H1 (cell line): ENCODE data around the gene ASPN. TPM values are rescaled to one million over a fixed set of nuclear protein-coding genes. Genes with fewer than 3 reads are reported as not detected.

Experiments
- CTCF ChIA-PET: fragments of 300-600 bp; sonication (Branson Sonifier 250); formaldehyde crosslinking; loops from one replicate; lab custom pipeline; 2021; ENCODE audit not compliant: partially characterized antibody; lab: Charles Lee
- POLR2A ChIA-PET: fragments of 300-600 bp; sonication (Branson Sonifier 250); formaldehyde crosslinking; loops from one replicate; lab custom pipeline; 2021; ENCODE audit warnings: inconsistent platforms; ENCODE audit not compliant: partially characterized antibody; lab: Charles Lee
- DNase-seq, 2 experiments: peaks; one replicate each; pipeline versions ENCODE4 v3.0.0 to v3.0.0-alpha.2; 2010 to 2022; ENCODE audit warnings: low spot score in 2 of 2, low read depth in 1 of 2, mixed read lengths in 1 of 2
- FAIRE-seq: peaks from 2 replicates; lab custom pipeline; 2011; peaks lifted over from hg19 to GRCh38; lab: Jason Lieb, UNC
- H2AFZ ChIP-seq: 2 replicates; pipeline ENCODE4 v1.8.1; 2012; ENCODE audit warnings: low read length, inconsistent platforms
- H2AK5ac ChIP-seq: 2 replicates; pipeline ENCODE4 v1.6.1; 2013; ENCODE audit warnings: low read depth, low read length
- H2BK120ac ChIP-seq: replicated peaks from 2 replicates; pipeline ENCODE3; 2013; ENCODE audit warnings: low read depth, low read length, inconsistent platforms
- H2BK12ac ChIP-seq: 2 replicates; pipeline ENCODE4 v1.6.1; 2013; ENCODE audit warnings: low read depth, low read length
- H2BK15ac ChIP-seq: 2 replicates; pipeline ENCODE4 v1.6.1; 2013; ENCODE audit warnings: low read length
- H2BK20ac ChIP-seq: 2 replicates; pipeline ENCODE4 v1.6.1; 2013; ENCODE audit warnings: low read length
- H2BK5ac ChIP-seq: 2 replicates; pipeline ENCODE4 v1.6.1; 2013; ENCODE audit warnings: low read depth, low read length
- H3K14ac ChIP-seq: 2 replicates; pipeline ENCODE4 v1.6.1; 2013; ENCODE audit warnings: inconsistent platforms; ENCODE audit not compliant: insufficient read length
- H3K18ac ChIP-seq: 2 replicates; pipeline ENCODE4 v1.6.1; 2013; ENCODE audit warnings: low read length; ENCODE audit errors: extremely low read depth
- H3K23ac ChIP-seq: 2 replicates; pipeline ENCODE4 v1.6.1; 2013; ENCODE audit warnings: inconsistent platforms; ENCODE audit not compliant: insufficient read length
- H3K23me2 ChIP-seq: 2 replicates; pipeline ENCODE4 v1.6.1; 2013; ENCODE audit warnings: low read depth, low read length
- H3K27ac ChIP-seq: 2 replicates; pipeline ENCODE4 v1.6.1; 2011; ENCODE audit warnings: low read depth, low read length, inconsistent platforms
- H3K27me3 ChIP-seq, 4 experiments: replicated peaks in 1 of 4; 1 replicate in 1 of 4; 2 replicates in 3 of 4; pipeline versions ENCODE4 v1.6.1 to v1.8.1; 2011 to 2013; ENCODE audit warnings: low read length in 3 of 4, mild to moderate bottlenecking in 3 of 4, inconsistent platforms in 2 of 4, mixed read lengths in 2 of 4, moderate library complexity in 1 of 4; ENCODE audit not compliant: control insufficient read depth in 3 of 4, insufficient read depth in 3 of 4; ENCODE audit errors: extremely low read depth in 1 of 4
- H3K36me3 ChIP-seq, 4 experiments: 2 replicates each; pipeline versions ENCODE4 v1.6.1 to v1.8.1; 2011 to 2013; ENCODE audit warnings: mild to moderate bottlenecking in 4 of 4, low read length in 3 of 4, moderate library complexity in 2 of 4, control low read depth in 1 of 4, inconsistent platforms in 1 of 4; ENCODE audit not compliant: insufficient read depth in 4 of 4, control insufficient read depth in 2 of 4
- H3K4ac ChIP-seq: replicated peaks from 2 replicates; pipeline ENCODE3; 2013; ENCODE audit warnings: low read length, low read depth, mixed read lengths, inconsistent platforms; ENCODE audit not compliant: insufficient read length
- H3K4me1 ChIP-seq, 4 experiments: replicated peaks in 1 of 4; 1 replicate in 1 of 4; 2 replicates in 3 of 4; pipeline versions ENCODE4 v1.6.1 to v1.8.1; 2011 to 2013; ENCODE audit warnings: low read length in 3 of 4, inconsistent platforms in 2 of 4, mixed read lengths in 1 of 4; ENCODE audit not compliant: insufficient read depth in 4 of 4, control insufficient read depth in 3 of 4
- H3K4me2 ChIP-seq, 2 experiments: 2 replicates each; pipeline versions ENCODE4 v1.6.1 to v1.8.1; 2011 to 2013; ENCODE audit warnings: low read depth in 2 of 2, low read length in 2 of 2, control low read depth in 1 of 2, inconsistent platforms in 1 of 2, mild to moderate bottlenecking in 1 of 2; ENCODE audit not compliant: insufficient read depth in 1 of 2
- H3K4me3 ChIP-seq, 4 experiments: fragments of 200-600, 300-600 bp in 1 of 4; sonication (generic), shearing (Covaris generic), sonication (Bioruptor Twin) in 1 of 4; 2 replicates each; pipeline versions ENCODE4 v1.5.1 to v1.8.1; 2011 to 2016; ENCODE audit warnings: low read length in 4 of 4, low read depth in 3 of 4, control low read depth in 2 of 4, inconsistent platforms in 2 of 4, mild to moderate bottlenecking in 2 of 4, mixed read lengths in 1 of 4, moderate library complexity in 1 of 4; ENCODE audit not compliant: insufficient read depth in 2 of 4; ENCODE audit errors: extremely low read depth in 1 of 4
- H3K56ac ChIP-seq: replicated peaks from 2 replicates; pipeline ENCODE3; 2013; ENCODE audit warnings: low read depth, mild to moderate bottlenecking, mixed read lengths, low read length, inconsistent platforms; ENCODE audit not compliant: insufficient read length
- H3K79me1 ChIP-seq: 2 replicates; pipeline ENCODE4 v1.6.1; 2013; ENCODE audit warnings: low read depth, low read length, control low read depth
- H3K79me2 ChIP-seq, 2 experiments: 2 replicates each; pipeline versions ENCODE4 v1.6.1 to v1.8.1; 2012 to 2013; ENCODE audit warnings: low read length in 2 of 2, mild to moderate bottlenecking in 2 of 2, inconsistent platforms in 1 of 2; ENCODE audit not compliant: insufficient read depth in 2 of 2, control insufficient read depth in 1 of 2
- H3K9ac ChIP-seq, 4 experiments: replicated peaks in 1 of 4; 1 replicate in 1 of 4; 2 replicates in 3 of 4; pipeline versions ENCODE4 v1.6.1 to v1.8.1; 2011 to 2013; ENCODE audit warnings: low read depth in 3 of 4, low read length in 3 of 4, control low read depth in 2 of 4, mild to moderate bottlenecking in 2 of 4, moderate library complexity in 2 of 4, inconsistent platforms in 1 of 4; ENCODE audit errors: extremely low read depth in 1 of 4
- H3K9me3 ChIP-seq, 2 experiments: 2 replicates each; pipeline versions ENCODE4 v1.6.1 to v1.8.1; 2012 to 2013; ENCODE audit warnings: mild to moderate bottlenecking in 2 of 2, moderate library complexity in 2 of 2, control low read depth in 1 of 2, inconsistent platforms in 1 of 2, low read depth in 1 of 2, low read length in 1 of 2, mixed read lengths in 1 of 2; ENCODE audit not compliant: insufficient read depth in 2 of 2
- H4K20me1 ChIP-seq, 2 experiments: replicated peaks in 1 of 2; 2 replicates each; pipeline versions ENCODE3 to v1.8.1; 2011 to 2013; ENCODE audit warnings: inconsistent platforms in 2 of 2, low read length in 2 of 2, mild to moderate bottlenecking in 1 of 2; ENCODE audit not compliant: insufficient read depth in 2 of 2, control insufficient read depth in 1 of 2
- H4K5ac ChIP-seq: 2 replicates; pipeline ENCODE4 v1.6.1; 2013; ENCODE audit warnings: low read length, low read depth, mixed read lengths, inconsistent platforms; ENCODE audit not compliant: insufficient read length
- H4K8ac ChIP-seq: 2 replicates; pipeline ENCODE4 v1.8.0; 2013; ENCODE audit warnings: mild to moderate bottlenecking, moderate library complexity, low read length, inconsistent platforms; ENCODE audit not compliant: insufficient read depth; ENCODE audit errors: extremely low read depth
- H4K91ac ChIP-seq: replicated peaks from 2 replicates; pipeline ENCODE3; 2013; ENCODE audit warnings: low read length, mixed read lengths, inconsistent platforms; ENCODE audit not compliant: insufficient read length
- ASH2L ChIP-seq: fragments of 200-600, 300-600 bp; sonication (generic); IDR thresholded peaks from one replicate; pipeline ENCODE4 v1.7.1; 2017; ENCODE audit warnings: low read length
- CEBPB ChIP-seq: IDR thresholded peaks from 2 replicates; pipeline ENCODE4 v1.6.1; 2012; ENCODE audit warnings: low read depth, low read length
- EGR1 ChIP-seq: IDR thresholded peaks from 2 replicates; pipeline ENCODE4 v1.6.1; 2011; ENCODE audit warnings: low read depth, low read length, borderline replicate concordance
- JUN ChIP-seq: IDR thresholded peaks from 2 replicates; pipeline ENCODE4 v1.6.1; 2011; ENCODE audit warnings: low read depth, mild to moderate bottlenecking, improper control_type of control experiment, low read length
- MAFK ChIP-seq: IDR thresholded peaks from 2 replicates; pipeline ENCODE4 v1.6.1; 2012; ENCODE audit warnings: low read depth, mild to moderate bottlenecking, improper control_type of control experiment, low read length
- RBBP5 ChIP-seq: IDR thresholded peaks from 2 replicates; pipeline ENCODE4 v1.7.1; 2012; ENCODE audit warnings: low read depth, mild to moderate bottlenecking, inconsistent platforms, low read length, moderate library complexity, borderline replicate concordance
- TEAD4 ChIP-seq: IDR thresholded peaks from 2 replicates; pipeline ENCODE4 v1.6.1; 2012; ENCODE audit warnings: low read depth, low read length, inconsistent platforms, mixed read lengths
- WGBS, 2 experiments: shearing (Covaris generic) in 1 of 2; methylation state at CpG; one replicate each; pipeline versions ENCODE4 v1.1.6 to v1.1.7; 2013 to 2015; ENCODE audit warnings: low lambda C conversion rate in 2 of 2, mixed read lengths in 2 of 2, inconsistent platforms in 1 of 2, low coverage in 1 of 2, missing lambda C conversion rate in 1 of 2; ENCODE audit not compliant: insufficient replicate concordance in 2 of 2, insufficient coverage in 1 of 2, insufficient read length in 1 of 2; ENCODE audit errors: extremely low coverage in 1 of 2, missing lambda C conversion rate in 1 of 2; 5-methylcytosine and 5-hydroxymethylcytosine counted together
- polyA plus RNA-seq, 7 experiments: library from polyadenylated mRNA; depleted of rRNA in 3 of 7; stranded (reverse) in 5 of 7; unstranded in 2 of 7; fragments of >200 nt in 5 of 7; fragments of 200-250 nt in 2 of 7; gene quantifications; 1 replicate in 5 of 7; 2 replicates in 1 of 7; 4 replicates in 1 of 7; pipeline versions ENCODE4 v1.2.1 to v1.2.3, GENCODE V29; 2011 to 2013; ENCODE audit warnings: missing spikeins in 2 of 7, mixed read lengths in 2 of 7
- total RNA-seq: library from RNA; stranded (reverse); fragmentation: NEBNext Ultra II Directional; extraction: Animal tissue kit (Norgen Biotek cat#: 25700); gene quantifications from 2 replicates; pipeline ENCODE4 v1.2.1, GENCODE V29; 2021

ASPN gene
- total and polyA plus RNA-seq, 2 of the 8 experiments (the other 6 are each of a cell fraction or from before 2014, with no cell fraction given) = not detected

GRCh38 chr9:92493749-92494387, 11.6 kb upstream of the ASPN start:
- Histone ChIP-seq H4K91ac (no peak overlapping the region), H3K18ac (no peak overlapping the region), H3K27me3 (no peaks in the 10 kb centered on the region), H2AK5ac (no peak overlapping the region), H3K9ac (no peak overlapping the region), H3K4me2 (no peak overlapping the region), H3K23me2 (no peaks in the 10 kb centered on the region), H2BK12ac (no peak overlapping the region), H3K23ac (no peak overlapping the region), H4K5ac (no peak overlapping the region), H4K8ac (no peak overlapping the region; the same call in 1 of the 2 replicates), H3K56ac (no peak overlapping the region), H3K27ac (no peak overlapping the region), H3K9me3 (no peaks in the 10 kb centered on the region), H3K14ac (no peak overlapping the region), H3K4ac (no peak overlapping the region), H2AFZ (no peak overlapping the region), H2BK120ac (no peak overlapping the region), H3K79me1 (no peaks in the 10 kb centered on the region), H2BK15ac (no peak overlapping the region), H3K36me3 (no peaks in the 10 kb centered on the region), H2BK20ac (no peak overlapping the region), H3K79me2 (no peaks in the 10 kb centered on the region), H3K4me1 (no peaks in the 10 kb centered on the region), H2BK5ac (no peak overlapping the region), H4K20me1 (no peaks in the 10 kb centered on the region), H3K4me3 (no peak overlapping the region)
- ChIA-PET CTCF (interaction anchor here (2.5 kb wide), 1 partner anchor 8 kb away, joined by 13 read pairs; no protein-coding TSS in a partner anchor), POLR2A (no interaction called here)
- TF ChIP-seq RBBP5 = no peak
- TF ChIP-seq EGR1 = no peak
- no peak for TF ChIP-seq ASH2L
- no peak for TF ChIP-seq TEAD4
- TF ChIP-seq JUN = no peak
- no peak for TF ChIP-seq MAFK
- TF ChIP-seq CEBPB = no peak
- no peak for FAIRE-seq
- no peak for DNase-seq
- 89% methylated on average over 9 of the region's 9 CpGs; no CpG with 5 or more reads in 1 of the 2 experiments for WGBS, 2 experiments
